ENCODE results near the gene RASSF6.

Gene RASSF6

DNA sequence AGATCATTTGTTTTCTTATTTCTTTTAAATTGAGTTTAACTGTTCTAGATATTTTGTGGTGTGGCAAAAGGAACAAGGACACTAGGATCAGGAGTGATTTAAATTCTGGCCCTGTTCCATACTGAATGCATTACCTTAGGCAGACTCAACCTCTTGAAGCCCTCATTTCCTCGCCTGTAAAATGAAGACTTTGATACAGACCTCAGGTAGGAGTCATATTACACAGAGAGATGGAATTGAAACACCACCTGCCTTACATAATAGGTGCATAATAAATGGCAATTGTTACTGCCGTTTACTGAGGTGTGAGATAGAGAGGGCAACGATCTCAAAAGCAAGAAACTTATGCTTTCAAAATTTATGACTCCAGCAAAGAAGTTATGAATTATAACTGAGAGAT, 28.2 kb upstream of the RASSF6 start:
- CTCF ChIA-PET = no interaction called here
- Histone ChIP-seq H3K36me3 (ENCODE audit: control insufficient read depth in 2 of 2, insufficient read depth in 1 of 2, low read length in 2 of 2) (no peaks in the 10 kb centered on the region), H3K27ac (ENCODE audit: extremely low read depth, low read depth, low read length) (no peak overlapping the region), H3K9me3 (ENCODE audit: control insufficient read depth, insufficient read depth, low read depth, low read length) (no peaks in the 10 kb centered on the region), H3K4me3 (ENCODE audit: low read depth, low read length) (no peak overlapping the region), H3K4me1 (ENCODE audit: control insufficient read depth, insufficient read depth, low read length) (no peaks in the 10 kb centered on the region)
- TF ChIP-seq ZNF747 (tag by site-specific recombination; IDR thresholded peaks at IDR 0.05) (no peak), ZNF133 (tag by site-specific recombination; IDR thresholded peaks at IDR 0.05) (no peak), ZBTB44 (tag by site-specific recombination; IDR thresholded peaks at IDR 0.05) (no peak), ZBTB11 (tag by site-specific recombination; conservative IDR thresholded peaks at IDR 0.05; ENCODE audit: low read depth) (no peak), ZNF350 (tag by site-specific recombination; IDR thresholded peaks at IDR 0.05) (no peak), ZNF391 (tag by site-specific recombination; IDR thresholded peaks at IDR 0.05; ENCODE audit: borderline replicate concordance, low read depth) (no peak), ZNF548 (tag by site-specific recombination; IDR thresholded peaks at IDR 0.05) (no peak), HOXD13 (CRISPR knock-in tag; IDR thresholded peaks at IDR 0.05; ENCODE audit: borderline replicate concordance) (no peak), ZNF132 (tag by site-specific recombination; IDR thresholded peaks at IDR 0.05; ENCODE audit: borderline replicate concordance) (no peak), GLIS2 (tag by site-specific recombination; IDR thresholded peaks at IDR 0.05) (no peak), PRDM10 (tag by site-specific recombination; IDR thresholded peaks at IDR 0.05) (no peak), MZF1 (tag by site-specific recombination; IDR thresholded peaks at IDR 0.05; ENCODE audit: borderline replicate concordance) (no peak), ZSCAN23 (tag by site-specific recombination; IDR thresholded peaks at IDR 0.05) (no peak), ZNF266 (tag by site-specific recombination; IDR thresholded peaks at IDR 0.05; ENCODE audit: low read depth) (no peak), YY1 (tag by site-specific recombination; IDR thresholded peaks at IDR 0.05) (no peak), ZNF223 (tag by site-specific recombination; IDR thresholded peaks at IDR 0.05) (no peak), ZNF830 (tag by site-specific recombination; IDR thresholded peaks at IDR 0.05; ENCODE audit: low read depth) (no peak)
- TF ChIP-seq, protein P1, sequence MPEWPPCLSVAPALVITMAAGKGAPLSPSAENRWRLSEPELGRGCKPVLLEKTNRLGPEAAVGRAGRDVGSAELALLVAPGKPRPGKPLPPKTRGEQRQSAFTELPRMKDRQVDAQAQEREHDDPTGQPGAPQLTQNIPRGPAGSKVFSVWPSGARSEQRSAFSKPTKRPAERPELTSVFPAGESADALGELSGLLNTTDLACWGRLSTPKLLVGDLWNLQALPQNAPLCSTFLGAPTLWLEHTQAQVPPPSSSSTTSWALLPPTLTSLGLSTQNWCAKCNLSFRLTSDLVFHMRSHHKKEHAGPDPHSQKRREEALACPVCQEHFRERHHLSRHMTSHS (tag by site-specific recombination; IDR thresholded peaks at IDR 0.05) = no peak
- TF ChIP-seq, protein P2, sequence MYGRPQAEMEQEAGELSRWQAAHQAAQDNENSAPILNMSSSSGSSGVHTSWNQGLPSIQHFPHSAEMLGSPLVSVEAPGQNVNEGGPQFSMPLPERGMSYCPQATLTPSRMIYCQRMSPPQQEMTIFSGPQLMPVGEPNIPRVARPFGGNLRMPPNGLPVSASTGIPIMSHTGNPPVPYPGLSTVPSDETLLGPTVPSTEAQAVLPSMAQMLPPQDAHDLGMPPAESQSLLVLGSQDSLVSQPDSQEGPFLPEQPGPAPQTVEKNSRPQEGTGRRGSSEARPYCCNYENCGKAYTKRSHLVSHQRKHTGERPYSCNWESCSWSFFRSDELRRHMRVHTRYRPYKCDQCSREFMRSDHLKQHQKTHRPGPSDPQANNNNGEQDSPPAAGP (tag by site-specific recombination; IDR thresholded peaks at IDR 0.05) = no peak
- POLR2A ChIA-PET = no interaction called here
